IPS DF 4.7 (cell line): ENCODE results near the gene HLCS.

Source experiments
- DNase-seq: peaks from one replicate; pipeline ENCODE4 v3.0.0-alpha.2; 2013; ENCODE audit warnings: low spot score; ENCODE audit errors: extremely low read depth

Gene HLCS

GRCh38 chr21:36915696-36916245 lies 50.7 kb downstream of the HLCS start:
- DNase-seq: no peak

GRCh38 chr21:36915014-36915695 lies 51.3 kb downstream of the HLCS start:
- no peak for DNase-seq

- no peak for DNase-seq
Observed at GRCh38 chr21:36914244-36915013, 52.0 kb downstream of the HLCS start.

- DNase-seq: no peak
Observed at GRCh38 chr21:36913247-36914169, 53.0 kb downstream of the HLCS start.

GRCh38 chr21:36910581-36911307 lies 55.7 kb downstream of the HLCS start:
- no peak for DNase-seq

DNA sequence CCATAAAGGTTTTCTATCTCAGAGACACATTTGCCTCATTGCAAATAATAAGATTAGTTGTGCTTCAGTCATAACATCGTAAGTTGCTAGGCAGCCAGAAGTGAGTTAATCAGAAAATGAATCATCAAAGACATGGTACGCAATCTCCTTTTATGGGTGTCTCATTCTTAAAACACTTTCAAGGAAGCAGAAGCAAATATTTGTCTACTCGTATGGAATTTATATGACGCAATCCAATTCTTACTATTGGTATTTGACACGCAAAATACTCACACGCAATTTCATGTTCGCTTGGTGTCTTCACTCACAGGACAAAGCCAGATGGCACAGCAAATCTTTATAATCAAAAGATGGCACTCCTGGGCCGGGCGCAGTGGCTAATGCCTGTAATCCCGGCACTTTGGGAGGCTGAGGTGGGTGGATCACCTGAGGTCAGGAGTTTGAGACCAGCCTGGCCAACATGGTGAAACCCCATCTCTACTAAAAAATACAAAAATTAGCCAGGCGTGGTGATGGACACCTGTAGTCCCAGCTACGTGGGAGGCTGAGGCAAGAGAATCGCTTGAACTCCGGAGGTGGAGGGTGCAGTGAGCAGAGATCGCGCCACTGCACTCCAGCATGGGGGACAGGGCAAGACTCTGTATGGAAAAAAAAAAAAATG lies 56.4 kb downstream of the HLCS start:
- DNase-seq: no peak

DNA sequence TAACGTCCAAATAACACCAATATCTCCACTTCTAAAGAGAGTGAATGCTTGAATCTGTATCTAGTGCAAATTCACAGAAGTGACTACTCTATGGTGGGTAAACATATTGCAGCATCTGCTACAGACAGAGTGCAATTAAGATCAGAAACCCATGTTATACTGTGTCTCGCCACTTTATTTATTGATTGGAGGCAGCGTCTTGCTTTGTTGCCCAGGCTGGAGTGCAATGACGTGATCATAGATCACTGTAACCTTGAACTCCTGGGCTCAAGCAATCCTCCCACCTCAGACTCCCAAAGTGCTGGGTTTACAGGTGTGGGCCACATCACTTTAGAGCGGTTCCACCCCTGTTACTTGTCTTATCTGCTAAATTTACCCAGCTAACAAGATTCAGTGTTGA lies 57.0 kb downstream of the HLCS start:
- no peak for DNase-seq

DNA sequence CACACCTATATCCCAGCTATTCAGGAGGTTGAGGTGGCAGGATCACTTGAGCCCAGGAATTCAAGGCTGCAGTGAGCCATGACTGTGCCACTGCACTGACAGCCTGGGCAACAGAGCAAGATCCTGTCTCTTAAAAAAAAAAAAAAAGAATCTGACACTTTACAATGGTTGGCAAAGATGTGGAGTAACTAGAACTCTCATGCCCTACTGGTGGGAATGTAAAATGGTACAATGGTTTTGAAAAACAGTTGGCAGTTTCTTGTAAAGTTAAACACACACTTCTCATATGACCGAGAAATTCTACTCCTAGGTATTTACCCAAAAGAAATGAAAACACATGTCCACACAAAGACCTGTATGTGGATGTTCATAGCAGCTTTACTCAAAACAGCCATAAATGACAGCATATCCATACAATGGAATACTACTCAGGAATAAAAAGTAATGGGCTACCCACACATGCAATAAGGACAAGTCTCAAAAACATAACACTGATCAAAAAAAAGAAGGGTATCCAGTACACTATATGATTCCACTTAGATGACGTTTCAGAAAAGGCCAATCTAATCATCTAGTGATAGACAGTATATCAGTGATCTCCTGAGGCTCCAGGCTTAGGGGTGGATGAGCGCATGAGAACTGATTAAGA lies 58.1 kb downstream of the HLCS start:
- no peak for DNase-seq

- no peak for DNase-seq
Observed at GRCh38 chr21:36904093-36904666, 62.3 kb downstream of the HLCS start.

DNA sequence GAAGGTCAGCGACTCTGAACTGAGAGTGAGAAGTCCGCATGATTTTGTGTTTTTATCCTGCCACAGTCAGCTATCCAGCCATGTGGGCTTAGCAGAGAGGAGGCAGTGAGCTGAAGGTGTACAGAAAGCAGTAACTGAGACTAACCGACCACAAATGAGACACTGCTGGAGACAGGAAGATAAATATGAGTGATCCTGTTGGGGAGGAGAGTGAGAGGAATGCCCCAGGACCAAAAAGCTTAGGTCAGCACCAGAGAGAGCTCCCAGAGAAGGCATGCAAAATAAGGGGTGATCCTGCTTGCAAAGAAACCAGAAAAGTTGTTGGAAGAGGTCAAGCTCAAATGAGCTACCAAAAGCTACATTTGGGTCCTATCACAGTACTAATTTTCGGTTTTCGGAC lies 63.7 kb downstream of the HLCS start:
- DNase-seq: no peak

DNA sequence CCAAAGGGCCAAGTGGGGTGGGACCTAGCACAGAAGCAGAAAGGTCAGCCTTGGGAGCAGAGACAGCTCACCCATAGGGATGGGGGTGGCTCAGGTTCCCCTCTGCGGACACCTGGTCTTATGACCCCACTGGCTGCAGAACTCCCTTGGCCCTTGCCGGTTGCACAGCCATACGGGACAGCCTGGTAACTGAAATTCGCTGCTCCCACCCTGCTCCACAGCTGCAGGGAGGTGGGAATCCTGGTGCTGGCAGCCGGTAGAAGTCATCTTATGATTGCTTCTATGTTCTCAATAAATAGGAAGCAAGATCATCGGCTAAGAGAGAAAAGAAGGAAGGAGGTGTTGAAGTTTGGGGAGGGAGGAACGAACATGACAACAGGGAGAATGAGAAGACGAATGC lies 64.1 kb downstream of the HLCS start:
- DNase-seq: no peak

DNA sequence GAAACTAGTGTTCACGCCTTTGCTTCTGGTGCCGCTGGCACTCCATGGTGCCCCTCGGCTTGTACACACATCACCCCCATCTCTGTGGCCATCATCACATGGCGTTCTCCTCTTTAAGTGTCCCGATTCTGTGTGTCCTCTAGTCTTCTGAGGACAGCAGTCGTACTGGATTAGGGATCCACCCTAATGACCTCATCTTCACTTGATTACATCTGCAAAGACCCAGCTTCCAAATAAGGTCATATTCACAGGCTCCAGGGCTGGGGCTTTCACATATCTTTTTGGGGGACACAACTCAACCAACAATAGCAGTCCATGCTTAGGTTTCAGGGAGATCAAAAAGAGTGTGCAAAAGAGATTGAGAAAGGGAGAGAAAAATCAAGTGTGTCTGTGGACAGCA lies 64.9 kb downstream of the HLCS start:
- DNase-seq: no peak

DNA sequence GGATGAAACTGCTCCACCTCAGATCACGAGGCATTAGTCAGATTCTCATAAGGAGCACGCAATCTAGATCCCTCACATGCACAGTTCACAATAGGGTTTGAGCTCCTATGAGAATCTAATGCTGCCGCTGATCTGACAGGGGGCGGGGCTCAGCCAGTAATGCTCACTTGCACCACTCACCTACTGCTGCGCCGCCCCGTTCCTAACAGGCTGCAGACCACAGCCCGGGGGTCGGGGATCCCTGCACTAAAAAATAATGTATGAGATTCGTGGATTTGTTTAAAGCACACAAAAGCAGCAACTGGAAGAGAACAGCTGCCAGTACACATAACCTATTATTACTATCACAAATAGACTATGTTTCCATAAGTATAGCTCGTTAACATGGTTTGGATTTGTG lies 72.9 kb downstream of the HLCS start:
- DNase-seq: no peak

- DNase-seq: no peak
Observed at GRCh38 chr21:36892201-36892600, 74.3 kb downstream of the HLCS start.

GRCh38 chr21:36891692-36892091 lies 74.8 kb downstream of the HLCS start:
- DNase-seq: no peak

GRCh38 chr21:36891121-36891520 lies 75.3 kb downstream of the HLCS start:
- DNase-seq: no peak

DNA sequence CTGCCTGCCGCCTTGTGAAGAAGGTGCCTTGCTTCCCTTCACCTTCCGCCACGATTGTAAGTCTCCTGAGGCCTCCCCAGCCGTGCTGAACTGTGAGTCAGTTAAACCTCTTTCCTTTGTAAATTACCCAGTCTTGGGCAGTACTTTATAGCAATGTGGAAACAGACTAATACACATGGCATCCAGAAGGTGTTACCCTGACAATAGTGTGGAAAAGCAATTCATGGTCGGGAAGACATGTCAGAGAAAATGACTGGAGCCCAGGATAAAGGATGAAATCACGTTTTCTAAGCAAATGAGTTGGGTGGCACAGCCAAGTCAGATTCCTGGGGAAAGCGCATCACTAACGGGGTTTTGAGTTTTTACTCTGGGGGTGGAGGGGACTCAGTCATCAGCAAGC lies 76.4 kb downstream of the HLCS start:
- DNase-seq: no peak

DNA sequence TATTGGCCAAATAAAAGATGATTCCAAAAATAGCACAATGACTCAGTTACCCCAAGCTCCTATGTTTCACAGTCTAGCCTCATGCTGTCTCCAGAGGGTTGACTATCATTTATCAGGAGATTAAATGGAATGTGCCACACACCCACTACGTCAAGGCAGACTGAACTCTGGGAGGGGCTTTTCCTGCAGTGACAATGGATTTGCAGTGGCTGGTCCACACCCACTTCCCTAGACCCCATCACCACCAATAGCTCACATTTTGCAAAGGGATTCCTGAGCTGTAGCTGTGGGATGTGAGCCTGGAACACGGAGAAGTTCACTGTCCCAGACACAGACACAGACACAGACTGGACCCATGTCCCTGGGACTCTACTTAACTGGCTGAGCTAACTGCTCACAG lies 77.1 kb downstream of the HLCS start:
- no peak for DNase-seq

DNA sequence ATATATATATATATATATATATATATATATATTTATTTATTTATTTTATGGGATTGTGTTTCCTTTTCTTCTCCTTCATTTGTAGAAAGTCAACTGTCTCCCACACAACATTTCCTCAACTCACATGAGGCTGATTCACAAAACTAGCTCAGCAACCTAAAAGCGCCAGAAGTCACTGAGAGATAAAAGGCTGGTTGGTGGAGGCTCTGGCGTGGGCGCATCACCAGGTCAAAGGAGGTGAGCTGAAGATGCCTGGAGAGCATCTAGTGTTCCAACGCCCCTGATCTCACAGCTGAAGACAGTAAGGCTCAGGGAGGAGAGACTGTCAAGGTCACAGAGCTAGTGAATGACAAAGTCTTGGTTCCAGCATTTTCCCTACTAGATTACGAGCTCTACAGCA lies 78.0 kb downstream of the HLCS start:
- DNase-seq: no peak

DNA sequence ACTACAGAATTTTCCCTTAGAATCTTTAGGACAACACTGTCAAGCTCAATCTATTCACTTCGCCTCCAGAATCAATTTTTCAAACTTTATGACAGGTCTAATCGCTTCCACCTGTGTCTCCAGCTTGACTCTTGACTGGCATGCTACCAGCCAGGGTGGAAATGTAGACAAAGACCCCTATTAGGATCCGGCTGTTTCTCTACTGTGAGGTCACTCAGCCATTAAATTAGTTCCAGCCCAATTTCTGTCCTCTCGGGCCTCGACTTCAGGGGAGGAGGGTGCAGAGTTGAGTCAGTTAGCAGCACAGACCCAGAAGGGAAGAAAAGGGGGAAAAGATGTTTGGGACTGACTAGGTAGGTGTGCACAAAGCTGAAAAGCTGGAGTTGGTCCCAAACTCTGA lies 78.5 kb downstream of the HLCS start:
- no peak for DNase-seq
